PC-3 (cell line): ENCODE measurements around the gene NR1D1. TPM values are rescaled to one million over a fixed set of nuclear protein-coding genes. Genes with fewer than 3 reads are reported as not detected.

Experiments
- ATAC-seq: fragments of 200-7000 bp; cut with Tn5 transposase; 2 replicates; pipeline ENCODE4 v1.9.1; 2020; ENCODE audit warnings: mild to moderate bottlenecking, moderate library complexity
- BruUV-seq: library from RNA; stranded (reverse); fragments of 400-500 nt; replicated peaks from 2 replicates; lab custom pipeline; 2021; lab: Mats Ljungman, UMichigan
- CTCF ChIA-PET: fragments of 300-600 bp; sonication (Branson Sonifier 250); formaldehyde crosslinking; loops from one replicate; lab custom pipeline; 2022; ENCODE audit warnings: antibody characterized with exemption; lab: Charles Lee
- POLR2A ChIA-PET: fragments of 300-600 bp; sonication (Branson Sonifier 250); formaldehyde crosslinking; loops from one replicate; lab custom pipeline; 2022; ENCODE audit warnings: antibody characterized with exemption; ENCODE audit not compliant: unreplicated experiment; lab: Charles Lee
- DNase-seq: peaks from one replicate; pipeline ENCODE4 v3.0.0-alpha.2; 2015
- H2AFZ ChIP-seq: fragments of 300-600 bp; sonication (generic); 2 replicates; pipeline ENCODE4 v1.6.0; 2016; ENCODE audit warnings: antibody characterized with exemption, low read length
- H3F3A ChIP-seq: fragments of 300-600 bp; sonication (generic); one replicate; pipeline ENCODE4 v1.6.0; 2017; ENCODE audit warnings: antibody characterized with exemption, low read length, control low read depth, mild to moderate bottlenecking; ENCODE audit not compliant: unreplicated experiment
- H3K27ac ChIP-seq: fragments of 300-600 bp; sonication (generic); 2 replicates; pipeline ENCODE4 v1.5.1; 2016; ENCODE audit warnings: mild to moderate bottlenecking, low read length
- H3K27me3 ChIP-seq: fragments of 300-600 bp; sonication (generic); 2 replicates; pipeline ENCODE4 v1.6.1; 2016; ENCODE audit warnings: low read length, mixed read lengths
- H3K36me3 ChIP-seq: fragments of 300-600 bp; sonication (generic); 2 replicates; pipeline ENCODE4 v1.6.1; 2016; ENCODE audit warnings: low read depth, mixed run types, low read length, mixed read lengths
- H3K4me1 ChIP-seq: fragments of 300-600 bp; sonication (generic); 2 replicates; pipeline ENCODE4 v1.5.1; 2016; ENCODE audit warnings: low read length; ENCODE audit not compliant: insufficient read depth
- H3K4me2 ChIP-seq: fragments of 300-600 bp; sonication (generic); 2 replicates; pipeline ENCODE4 v1.6.0; 2016; ENCODE audit warnings: low read length
- H3K4me3 ChIP-seq: fragments of 300-600 bp; sonication (generic); 2 replicates; pipeline ENCODE4 v1.5.1; 2016; ENCODE audit warnings: mild to moderate bottlenecking, low read length, mixed read lengths
- H3K79me2 ChIP-seq: fragments of 300-600 bp; sonication (generic); 2 replicates; pipeline ENCODE4 v1.6.1; 2017; ENCODE audit warnings: low read length, mixed read lengths
- H3K9ac ChIP-seq: fragments of 300-600 bp; sonication (generic); 2 replicates; pipeline ENCODE4 v1.6.0; 2016; ENCODE audit warnings: mild to moderate bottlenecking, low read length
- H3K9me2 ChIP-seq: fragments of 300-600 bp; sonication (generic); replicated peaks from 2 replicates; pipeline ENCODE4 v1.6.1; 2016; ENCODE audit warnings: mixed run types, low read length, mixed read lengths
- H3K9me3 ChIP-seq: fragments of 300-600 bp; sonication (generic); 2 replicates; pipeline ENCODE4 v1.6.1; 2016; ENCODE audit warnings: low read length, mixed read lengths
- H4K20me1 ChIP-seq: fragments of 300-600 bp; sonication (generic); 2 replicates; pipeline ENCODE4 v1.6.1; 2016; ENCODE audit warnings: low read length, mixed read lengths
- CTCF ChIP-seq: fragments of 300-600 bp; sonication (generic); conservative IDR thresholded peaks from 2 replicates; pipeline ENCODE4 v1.5.1; 2017; ENCODE audit warnings: antibody characterized with exemption, low read depth, mild to moderate bottlenecking, low read length
- EZH2 ChIP-seq: fragments of 300-600 bp; sonication (generic); IDR thresholded peaks from one replicate; pipeline ENCODE4 v1.6.1; 2017; ENCODE audit warnings: antibody characterized with exemption, mild to moderate bottlenecking, low read length; ENCODE audit not compliant: unreplicated experiment
- EZH2phosphoT487 ChIP-seq: fragments of 300-600 bp; sonication (generic); IDR thresholded peaks from 2 replicates; pipeline ENCODE4 v1.6.1; 2018; ENCODE audit warnings: mild to moderate bottlenecking, antibody characterized with exemption, low read length, borderline replicate concordance
- intact Hi-C: fragments of 100-400 bp; cut with micrococcal nuclease; formaldehyde crosslinking; loops from 2 replicates; pipeline ENCODE4 v1.9.0; 2023
- total RNA-seq: library from RNA; depleted of rRNA; stranded (reverse); fragments of >200 nt; gene quantifications from 2 replicates; pipeline ENCODE4 v1.2.3, GENCODE V29; 2014

The NR1D1 gene
- total RNA-seq, 1 experiment from 2014 or later = 7.1 TPM

- Histone ChIP-seq H3K27ac (no peak overlapping the region), H3K4me2 (no peak overlapping the region), H3K9ac (no peak overlapping the region), H4K20me1 (no peaks in the 10 kb centered on the region), H3K79me2 (no peaks in the 10 kb centered on the region), H3K36me3 (no peaks in the 10 kb centered on the region), H3K4me3 (no peak overlapping the region), H3K4me1 (peaks cover 33% of the 10 kb centered on the region), H3K27me3 (no peaks in the 10 kb centered on the region), H2AFZ (no peak overlapping the region), H3K9me3 (no peaks in the 10 kb centered on the region), H3F3A (no peaks in the 10 kb centered on the region), H3K9me2 (no peaks in the 10 kb centered on the region)
- TF ChIP-seq CTCF = no peak
- no peak for TF ChIP-seq EZH2phosphoT487
- no peak for TF ChIP-seq EZH2
- BruUV-seq = no TSS peak
- intact Hi-C loops = no loop called here
- DNase-seq (no peak), ATAC-seq (no peak)
- ChIA-PET POLR2A (no interaction called here), CTCF (no interaction called here)
Observed at GRCh38 chr17:40071313-40072039, 28.9 kb downstream of the NR1D1 start.

GRCh38 chr17:40070709-40071312 lies 29.6 kb downstream of the NR1D1 start:
- Histone ChIP-seq H3K27ac (no peak overlapping the region), H3K9me3 (no peaks in the 10 kb centered on the region), H3K4me1 (peaks cover 33% of the 10 kb centered on the region), H3K27me3 (no peaks in the 10 kb centered on the region), H3K4me2 (no peak overlapping the region), H3K79me2 (no peaks in the 10 kb centered on the region), H3F3A (no peaks in the 10 kb centered on the region), H2AFZ (no peak overlapping the region), H3K4me3 (no peak overlapping the region), H4K20me1 (no peaks in the 10 kb centered on the region), H3K36me3 (no peaks in the 10 kb centered on the region), H3K9ac (no peak overlapping the region), H3K9me2 (no peaks in the 10 kb centered on the region)
- BruUV-seq = no TSS peak
- TF ChIP-seq EZH2 (no peak), EZH2phosphoT487 (no peak), CTCF (no peak)
- DNase-seq (no peak), ATAC-seq (no peak)
- intact Hi-C loops = no loop called here
- ChIA-PET CTCF (no interaction called here), POLR2A (no interaction called here)
